GM18507 (cell line): ENCODE data around the gene ARSG.
A peak's percentile ranks its signal among the peaks of the same experiment; 100 is the strongest.
"Not testable (repeated sequence)": the region's sequence is repeated elsewhere in the genome, so short reads cannot be mapped to it uniquely, and the experiment has no call there.

Experiments used
- DNase-seq: peaks from one replicate; pipeline ENCODE4 v3.0.0; 2011; ENCODE audit warnings: low read depth; ENCODE audit not compliant: insufficient read length; ENCODE audit errors: extremely low spot score
- FAIRE-seq: peaks from 2 replicates; lab custom pipeline; 2011; peaks lifted over from hg19 to GRCh38; lab: Jason Lieb, UNC

Gene ARSG

GRCh38 chr17:68324114-68324513 lies 32.8 kb downstream of the ARSG start:
- DNase-seq (no peak), FAIRE-seq (no peak)

GRCh38 chr17:68324654-68325336 lies 33.5 kb downstream of the ARSG start:
- DNase-seq (no peak), FAIRE-seq (no peak)

GRCh38 chr17:68325961-68326360 lies 34.7 kb downstream of the ARSG start:
- DNase-seq, result no peak
- FAIRE-seq, result no peak

- no peak for DNase-seq
- no peak for FAIRE-seq
Measured at GRCh38 chr17:68326681-68327080, 35.4 kb downstream of the ARSG start.

GRCh38 chr17:68327823-68328557 lies 36.7 kb downstream of the ARSG start:
- FAIRE-seq (no peak), DNase-seq (no peak)

- DNase-seq, result no peak
- no peak for FAIRE-seq
Measured at GRCh38 chr17:68328676-68329075, 37.4 kb downstream of the ARSG start.

- FAIRE-seq (no peak), DNase-seq (no peak)
Measured at GRCh38 chr17:68329331-68329730, 38.0 kb downstream of the ARSG start.

GRCh38 chr17:68331932-68332331 lies 40.6 kb downstream of the ARSG start:
- not testable (repeated sequence) for DNase-seq, FAIRE-seq

- DNase-seq, result no peak
- FAIRE-seq, result no peak
Measured at GRCh38 chr17:68334393-68334792, 43.1 kb downstream of the ARSG start.

GRCh38 chr17:68341482-68341881 lies 50.2 kb downstream of the ARSG start:
- no peak for FAIRE-seq
- no peak for DNase-seq

GRCh38 chr17:68343976-68344375 lies 52.7 kb downstream of the ARSG start:
- FAIRE-seq, result no peak
- no peak for DNase-seq

GRCh38 chr17:68344701-68345136 lies 53.4 kb downstream of the ARSG start:
- no peak for DNase-seq
- no peak for FAIRE-seq

GRCh38 chr17:68346448-68346847 lies 55.2 kb downstream of the ARSG start:
- FAIRE-seq (peak; percentile 71), DNase-seq (peak; percentile 26)

GRCh38 chr17:68347380-68347779 lies 56.1 kb downstream of the ARSG start:
- FAIRE-seq, result no peak

GRCh38 chr17:68349157-68349556 lies 57.9 kb downstream of the ARSG start:
- DNase-seq (no peak), FAIRE-seq (no peak)

More at GRCh38 chr17:68347380-68347779, 56.1 kb downstream of the ARSG start:
- DNase-seq, result no peak

GRCh38 chr17:68351395-68351794 lies 60.1 kb downstream of the ARSG start:
- no peak for FAIRE-seq

GRCh38 chr17:68352041-68352440 lies 60.7 kb downstream of the ARSG start:
- FAIRE-seq, result no peak
- no peak for DNase-seq

More at GRCh38 chr17:68351395-68351794, 60.1 kb downstream of the ARSG start:
- DNase-seq, result no peak

- FAIRE-seq, DNase-seq: not testable (repeated sequence)
Measured at GRCh38 chr17:68352671-68353070, 61.4 kb downstream of the ARSG start.

- DNase-seq (no peak), FAIRE-seq (no peak)
Measured at GRCh38 chr17:68353111-68353521, 61.8 kb downstream of the ARSG start.

- DNase-seq, FAIRE-seq: not testable (repeated sequence)
Measured at GRCh38 chr17:68354311-68354710, 63.0 kb downstream of the ARSG start.

GRCh38 chr17:68355108-68355507 lies 63.8 kb downstream of the ARSG start:
- DNase-seq, FAIRE-seq: not testable (repeated sequence)
